A549 (cell line): ENCODE measurements around the gene OR10G7. TPM values are rescaled to one million over a fixed set of nuclear protein-coding genes. Genes with fewer than 3 reads are reported as not detected.

ENCODE experiments used
- ATAC-seq, 2 experiments: fragments of 200-7000 bp in 1 of 2; fragments of >200 bp in 1 of 2; cut with Nextera tagmentation in 1 of 2; cut with Tn5 transposase in 1 of 2; 3 replicates each; pipeline versions ENCODE4 v1.8.0 to v1.9.1; 2018 to 2020; ENCODE audit warnings: mild to moderate bottlenecking in 1 of 2, moderate library complexity in 1 of 2
- CTCF ChIA-PET: fragments of 300-600 bp; sonication (Branson Sonifier 250); formaldehyde crosslinking; extraction: SDS; loops from one replicate; lab custom pipeline; 2021; ENCODE audit warnings: antibody characterized with exemption, inconsistent platforms; lab: Yijun Ruan, JAX
- POLR2A ChIA-PET: fragments of 350-600 bp; formaldehyde crosslinking; extraction: SDS; loops from one replicate; lab custom pipeline; 2021; ENCODE audit warnings: antibody characterized with exemption, inconsistent platforms; lab: Yijun Ruan, JAX
- DNase-seq, 2 experiments: peaks; one replicate each; pipeline versions ENCODE4 v3.0.0 to v3.0.0-alpha.2; 2011 to 2016; ENCODE audit warnings: low read depth in 1 of 2, low spot score in 1 of 2
- FAIRE-seq: peaks from 2 replicates; lab custom pipeline; 2011; peaks lifted over from hg19 to GRCh38; lab: Jason Lieb, UNC
- H3K27ac ChIP-seq, 2 experiments: fragments of >200 bp; sonication (Bioruptor Twin); formaldehyde crosslinking; 3 replicates each; pipeline ENCODE4 v1.5.1; 2016 to 2017
- H3K4me1 ChIP-seq: fragments of >200 bp; sonication (Bioruptor Twin); formaldehyde crosslinking; 3 replicates; pipeline ENCODE4 v1.6.1; 2016
- H3K4me2 ChIP-seq: fragments of >200 bp; sonication (Bioruptor Twin); formaldehyde crosslinking; 3 replicates; pipeline ENCODE4 v1.6.1; 2016
- H3K4me3 ChIP-seq: fragments of >200 bp; sonication (Bioruptor Twin); formaldehyde crosslinking; 3 replicates; pipeline ENCODE4 v1.5.1; 2016
- H3K9me3 ChIP-seq: fragments of >200 bp; sonication (Bioruptor Twin); formaldehyde crosslinking; 3 replicates; pipeline ENCODE4 v1.6.1; 2016
- BHLHE40 ChIP-seq: IDR thresholded peaks from 2 replicates; pipeline ENCODE4 v1.6.1; 2012; ENCODE audit warnings: low read depth, low read length, inconsistent platforms
- CBX8 ChIP-seq: fragments of 200-600 bp; sonication (generic); IDR thresholded peaks from 2 replicates; pipeline ENCODE4 v1.6.1; 2016
- CEBPB ChIP-seq, 2 experiments: fragments of >200 bp in 1 of 2; sonication (Bioruptor Twin) in 1 of 2; formaldehyde crosslinking in 1 of 2; IDR thresholded peaks; 2 replicates each; pipeline ENCODE4 v1.6.1; 2012 to 2016
- CTCF ChIP-seq: fragments of >200 bp; sonication (Bioruptor Twin); formaldehyde crosslinking; IDR thresholded peaks from 3 replicates; pipeline ENCODE4 v1.5.1; 2016
- E2F6 ChIP-seq: IDR thresholded peaks from 2 replicates; pipeline ENCODE4 v1.6.1; 2012; ENCODE audit warnings: low read depth, borderline replicate concordance
- JUN ChIP-seq, 2 experiments: fragments of >200 bp; sonication (Bioruptor Twin); formaldehyde crosslinking; IDR thresholded peaks; 2 replicates in 1 of 2; 3 replicates in 1 of 2; pipeline ENCODE4 v1.6.1; 2016 to 2017
- JUNB ChIP-seq: fragments of >200 bp; sonication (Bioruptor Twin); formaldehyde crosslinking; IDR thresholded peaks from 2 replicates; pipeline ENCODE4 v1.6.1; 2016
- KDM5A ChIP-seq: fragments of 200-600 bp; sonication (generic); IDR thresholded peaks from 2 replicates; pipeline ENCODE4 v1.6.1; 2016; ENCODE audit warnings: antibody characterized with exemption, mild to moderate bottlenecking
- MAFK ChIP-seq: fragments of 450-650 bp; IDR thresholded peaks from 2 replicates; pipeline ENCODE4 v1.6.1; 2014; ENCODE audit not compliant: partially characterized antibody
- MAX ChIP-seq: IDR thresholded peaks from 2 replicates; pipeline ENCODE4 v1.6.1; 2012
- MAZ ChIP-seq: fragments of 150-350 bp; IDR thresholded peaks from 2 replicates; pipeline ENCODE4 v1.6.1; 2014; ENCODE audit warnings: antibody characterized with exemption, low read depth, low read length, borderline replicate concordance
- NFE2L2 ChIP-seq: fragments of 150-350 bp; conservative IDR thresholded peaks from 2 replicates; pipeline ENCODE4 v1.6.1; 2014; ENCODE audit warnings: low read length
- NPAS2 ChIP-seq: fragments of 250-450 bp; sonication (Bioruptor Pico); IDR thresholded peaks from 2 replicates; pipeline ENCODE4 v1.8.0; 2022; ENCODE audit warnings: mild to moderate bottlenecking, moderate library complexity, borderline replicate concordance
- PBX3 ChIP-seq: IDR thresholded peaks from 2 replicates; pipeline ENCODE4 v1.6.1; 2012
- POLR2A ChIP-seq: IDR thresholded peaks from 2 replicates; pipeline ENCODE4 v1.6.1; 2012; ENCODE audit warnings: mild to moderate bottlenecking, low read length
- RCOR1 ChIP-seq: fragments of 150-350 bp; IDR thresholded peaks from 2 replicates; pipeline ENCODE4 v1.6.1; 2014; ENCODE audit warnings: antibody characterized with exemption, low read length, low read depth
- REST ChIP-seq: fragments of 200-600 bp; sonication (generic); IDR thresholded peaks from 2 replicates; pipeline ENCODE4 v1.6.1; 2016; ENCODE audit warnings: antibody characterized with exemption, mild to moderate bottlenecking, moderate library complexity
- RFX5 ChIP-seq: fragments of 450-650 bp; IDR thresholded peaks from 2 replicates; pipeline ENCODE4 v1.7.1; 2014; ENCODE audit warnings: antibody characterized with exemption, mild to moderate bottlenecking, moderate library complexity
- USF2 ChIP-seq: fragments of 450-650 bp; IDR thresholded peaks from 2 replicates; pipeline ENCODE4 v1.6.1; 2014; ENCODE audit warnings: antibody characterized with exemption
- ZC3H11A ChIP-seq: fragments of 450-650 bp; IDR thresholded peaks from 2 replicates; pipeline ENCODE4 v1.6.1; 2014; ENCODE audit warnings: antibody characterized with exemption, mild to moderate bottlenecking
- ZFP36 ChIP-seq: fragments of 450-650 bp; IDR thresholded peaks from 2 replicates; pipeline ENCODE4 v1.6.1; 2014; ENCODE audit warnings: borderline replicate concordance; ENCODE audit not compliant: partially characterized antibody
- ZSCAN20 ChIP-seq: fragments of 250-450 bp; sonication (Bioruptor Pico); IDR thresholded peaks from 2 replicates; pipeline ENCODE4 v1.8.0; 2022; ENCODE audit warnings: mild to moderate bottlenecking, moderate library complexity
- WGBS: methylation state at CpG from one replicate; pipeline ENCODE4 v1.1.6; 2017; ENCODE audit errors: missing lambda C conversion rate; 5-methylcytosine and 5-hydroxymethylcytosine counted together
- polyA plus RNA-seq, 4 experiments: library from polyadenylated mRNA; depleted of rRNA in 3 of 4; stranded (reverse); fragments of >200 nt; fragmentation: RNase III in 1 of 4; extraction: RNeasy Plus Mini Kit Qiagen cat#74134 plus additional on column Dnase treatment in 1 of 4; gene quantifications; 2 replicates in 3 of 4; 3 replicates in 1 of 4; pipeline ENCODE4 v1.2.3, GENCODE V29; 2011 to 2017
- TF ChIP-seq, protein P1 (sequence below): fragments of >200 bp; sonication (Bioruptor Twin); formaldehyde crosslinking; IDR thresholded peaks from 2 replicates; pipeline ENCODE4 v1.6.1; 2016
- TF ChIP-seq, protein P2 (sequence below): fragments of >200 bp; sonication (Bioruptor Twin); formaldehyde crosslinking; IDR thresholded peaks from 3 replicates; pipeline ENCODE4 v1.6.1; 2016

The OR10G7 gene
- polyA plus RNA-seq, 2 of the 4 experiments (the other 2 are of a cell fraction), result not detected

GRCh38 chr11:124081483-124081882, 40.4 kb upstream of the OR10G7 start (continued):
- TF ChIP-seq USF2, result no peak
- no peak for TF ChIP-seq ZSCAN20 (CRISPR knock-in tag)

GRCh38 chr11:124080327-124081001, 39.3 kb upstream of the OR10G7 start:
- Histone ChIP-seq H3K27ac (no peak overlapping the region), H3K9me3 (no peaks in the 10 kb centered on the region), H3K4me3 (no peak overlapping the region), H3K4me2 (no peak overlapping the region), H3K4me1 (no peaks in the 10 kb centered on the region)
- ATAC-seq (no peak), FAIRE-seq (no peak), DNase-seq (peak in 1 of 2 experiments; percentile 7)
- WGBS, result 31% methylated on average over 5 of the region's 8 CpGs
- TF ChIP-seq KDM5A, result no peak
- TF ChIP-seq BHLHE40, result no peak
- TF ChIP-seq NFE2L2, result no peak
- TF ChIP-seq ZFP36, result no peak
- TF ChIP-seq JUN (IDR thresholded peaks at IDR 0.05), result no peak
- no peak for TF ChIP-seq NPAS2 (CRISPR knock-in tag)
- TF ChIP-seq JUNB, result no peak
- TF ChIP-seq CTCF, result no peak
- no peak for TF ChIP-seq MAX
- TF ChIP-seq MAZ, result no peak
- no peak for TF ChIP-seq E2F6
- ChIA-PET POLR2A (no interaction called here), CTCF (interaction anchor here (1.7 kb wide), 1 partner anchor 9 kb away, joined by 4 read pairs; no protein-coding TSS in a partner anchor)

GRCh38 chr11:124079631-124080326, 38.7 kb upstream of the OR10G7 start:
- no peak overlapping the region for H3K27ac ChIP-seq
- no peak overlapping the region for H3K4me2 ChIP-seq
- WGBS, result 59% methylated on average over 8 of the region's 8 CpGs
- FAIRE-seq (no peak), ATAC-seq (no peak), DNase-seq (no peak)
- H3K9me3 ChIP-seq, result no peaks in the 10 kb centered on the region
- POLR2A ChIA-PET, result no interaction called here
- CTCF ChIA-PET, result interaction anchor here (1.7 kb wide), 1 partner anchor 8 kb away, joined by 4 read pairs; no protein-coding TSS in a partner anchor
- no peaks in the 10 kb centered on the region for H3K4me1 ChIP-seq
- no peak overlapping the region for H3K4me3 ChIP-seq
- no peak for TF ChIP-seq JUN (IDR thresholded peaks at IDR 0.05)
- TF ChIP-seq RFX5, result no peak
- no peak for TF ChIP-seq MAX
- no peak for TF ChIP-seq MAFK
- TF ChIP-seq, protein P1, sequence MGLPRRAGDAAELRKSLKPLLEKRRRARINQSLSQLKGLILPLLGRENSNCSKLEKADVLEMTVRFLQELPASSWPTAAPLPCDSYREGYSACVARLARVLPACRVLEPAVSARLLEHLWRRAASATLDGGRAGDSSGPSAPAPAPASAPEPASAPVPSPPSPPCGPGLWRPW, result no peak
- no peak for TF ChIP-seq REST
- no peak for TF ChIP-seq CBX8
- TF ChIP-seq ZC3H11A, result no peak
- no peak for TF ChIP-seq RCOR1
- no peak for TF ChIP-seq PBX3
- TF ChIP-seq CEBPB (IDR thresholded peaks at IDR 0.05), result no peak
- no peak for TF ChIP-seq POLR2A
- TF ChIP-seq, protein P2, sequence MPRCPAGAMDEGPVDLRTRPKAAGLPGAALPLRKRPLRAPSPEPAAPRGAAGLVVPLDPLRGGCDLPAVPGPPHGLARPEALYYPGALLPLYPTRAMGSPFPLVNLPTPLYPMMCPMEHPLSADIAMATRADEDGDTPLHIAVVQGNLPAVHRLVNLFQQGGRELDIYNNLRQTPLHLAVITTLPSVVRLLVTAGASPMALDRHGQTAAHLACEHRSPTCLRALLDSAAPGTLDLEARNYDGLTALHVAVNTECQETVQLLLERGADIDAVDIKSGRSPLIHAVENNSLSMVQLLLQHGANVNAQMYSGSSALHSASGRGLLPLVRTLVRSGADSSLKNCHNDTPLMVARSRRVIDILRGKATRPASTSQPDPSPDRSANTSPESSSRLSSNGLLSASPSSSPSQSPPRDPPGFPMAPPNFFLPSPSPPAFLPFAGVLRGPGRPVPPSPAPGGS, result no peak
